Breast epithelium (tissue), 4 donors: ENCODE measurements around the gene ASTN2. TPM values are rescaled to one million over a fixed set of nuclear protein-coding genes. Genes with fewer than 3 reads are reported as not detected.

ENCODE experiments used
- DNase-seq, 2 donors: peaks; one replicate each; pipeline ENCODE4 v3.0.0-alpha.2; 2019; ENCODE audit warnings: low spot score in 2 of 2
- H3K27ac ChIP-seq, 2 donors: fragments of 200-600 bp; sonication (generic) in 1 of 2; one replicate each; pipeline ENCODE4 v1.5.1; 2016 to 2019; ENCODE audit warnings: mild to moderate bottlenecking in 1 of 2
- H3K27me3 ChIP-seq, 2 donors: fragments of 200-600 bp; sonication (generic) in 1 of 2; one replicate each; pipeline versions ENCODE4 v1.5.1 to v1.6.0; 2017 to 2019; ENCODE audit warnings: control low read depth in 1 of 2, mild to moderate bottlenecking in 1 of 2
- H3K36me3 ChIP-seq: fragments of 200-600 bp; one replicate; pipeline ENCODE4 v1.5.1; 2019
- H3K4me1 ChIP-seq, 2 donors: fragments of 200-600 bp; sonication (generic); one replicate each; pipeline ENCODE4 v1.5.1; 2016 to 2019; ENCODE audit warnings: control low read depth in 1 of 2
- H3K4me3 ChIP-seq, 3 donors: fragments of 200-600 bp; sonication (generic); 1 replicate in 2 of 3; 2 replicates in 1 of 3; pipeline ENCODE4 v1.5.1; 2016 to 2019; ENCODE audit warnings: mild to moderate bottlenecking in 3 of 3, moderate library complexity in 2 of 3
- H3K9me3 ChIP-seq, 2 donors: fragments of 200-600 bp; sonication (generic) in 1 of 2; one replicate each; pipeline ENCODE4 v1.5.1; 2016 to 2019; ENCODE audit warnings: control low read depth in 1 of 2
- POLR2A ChIP-seq: fragments of 450-650 bp; IDR thresholded peaks from one replicate; pipeline ENCODE4 v1.6.1; 2016; ENCODE audit warnings: antibody characterized with exemption, mild to moderate bottlenecking, moderate library complexity
- POLR2AphosphoS5 ChIP-seq, 3 donors: sonication (generic); formaldehyde crosslinking; IDR thresholded peaks; one replicate each; pipeline ENCODE4 v1.6.1; 2017; ENCODE audit warnings: antibody characterized with exemption in 3 of 3
- intact Hi-C: fragments of 100-400 bp; cut with DNase I; formaldehyde crosslinking; loops from one replicate; pipeline ENCODE4 v1.15.1; 2023; ENCODE audit warnings: low total_unique reads
- total RNA-seq, 3 donors: library from RNA; depleted of rRNA; stranded (reverse); fragments of >200 nt; gene quantifications; one replicate each; pipeline ENCODE4 v1.1.0, GENCODE V29; 2016
- TF ChIP-seq, protein P1 (sequence below), 3 donors: fragments of 450-650 bp; IDR thresholded peaks; one replicate each; pipeline ENCODE4 v1.5.1; 2016 to 2017; ENCODE audit warnings: antibody characterized with exemption in 3 of 3, mild to moderate bottlenecking in 3 of 3, moderate library complexity in 3 of 3

Gene ASTN2
- total RNA-seq, 3 donors from 2014 or later, result 9.1 to 13.8 (median 9.8) TPM

DNA sequence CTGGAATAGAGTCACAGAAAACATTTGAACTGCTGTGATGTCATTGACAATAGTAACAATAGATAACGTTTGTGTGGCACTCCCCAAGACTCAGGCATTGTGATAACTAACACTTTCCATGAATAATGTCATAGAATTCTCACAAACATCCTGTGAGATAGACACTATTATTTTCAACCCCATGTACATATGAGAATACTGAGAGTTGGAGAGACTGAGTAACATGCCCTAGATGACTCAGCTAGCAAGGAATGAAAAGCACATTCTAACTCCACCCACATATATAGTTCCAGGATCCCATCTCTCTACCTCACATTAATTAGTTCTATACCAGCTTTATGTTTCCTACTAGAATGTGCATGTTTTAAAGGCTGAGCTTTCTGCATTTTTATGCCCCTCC is 71.4 kb downstream of the ASTN2 start:
- Histone ChIP-seq H3K27ac (no peak overlapping the region), H3K9me3 (no peaks in the 10 kb centered on the region), H3K4me3 (no peak overlapping the region), H3K36me3 (no peaks in the 10 kb centered on the region), H3K4me1 (no peaks in the 10 kb centered on the region), H3K27me3 (no peaks in the 10 kb centered on the region)
- intact Hi-C loops, result no loop called here
- TF ChIP-seq, protein P1, sequence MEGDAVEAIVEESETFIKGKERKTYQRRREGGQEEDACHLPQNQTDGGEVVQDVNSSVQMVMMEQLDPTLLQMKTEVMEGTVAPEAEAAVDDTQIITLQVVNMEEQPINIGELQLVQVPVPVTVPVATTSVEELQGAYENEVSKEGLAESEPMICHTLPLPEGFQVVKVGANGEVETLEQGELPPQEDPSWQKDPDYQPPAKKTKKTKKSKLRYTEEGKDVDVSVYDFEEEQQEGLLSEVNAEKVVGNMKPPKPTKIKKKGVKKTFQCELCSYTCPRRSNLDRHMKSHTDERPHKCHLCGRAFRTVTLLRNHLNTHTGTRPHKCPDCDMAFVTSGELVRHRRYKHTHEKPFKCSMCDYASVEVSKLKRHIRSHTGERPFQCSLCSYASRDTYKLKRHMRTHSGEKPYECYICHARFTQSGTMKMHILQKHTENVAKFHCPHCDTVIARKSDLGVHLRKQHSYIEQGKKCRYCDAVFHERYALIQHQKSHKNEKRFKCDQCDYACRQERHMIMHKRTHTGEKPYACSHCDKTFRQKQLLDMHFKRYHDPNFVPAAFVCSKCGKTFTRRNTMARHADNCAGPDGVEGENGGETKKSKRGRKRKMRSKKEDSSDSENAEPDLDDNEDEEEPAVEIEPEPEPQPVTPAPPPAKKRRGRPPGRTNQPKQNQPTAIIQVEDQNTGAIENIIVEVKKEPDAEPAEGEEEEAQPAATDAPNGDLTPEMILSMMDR (IDR thresholded peaks at IDR 0.05), result no peak
- no peak for TF ChIP-seq POLR2A
- no peak for TF ChIP-seq POLR2AphosphoS5 (IDR thresholded peaks at IDR 0.05)
- DNase-seq, result no peak

DNA sequence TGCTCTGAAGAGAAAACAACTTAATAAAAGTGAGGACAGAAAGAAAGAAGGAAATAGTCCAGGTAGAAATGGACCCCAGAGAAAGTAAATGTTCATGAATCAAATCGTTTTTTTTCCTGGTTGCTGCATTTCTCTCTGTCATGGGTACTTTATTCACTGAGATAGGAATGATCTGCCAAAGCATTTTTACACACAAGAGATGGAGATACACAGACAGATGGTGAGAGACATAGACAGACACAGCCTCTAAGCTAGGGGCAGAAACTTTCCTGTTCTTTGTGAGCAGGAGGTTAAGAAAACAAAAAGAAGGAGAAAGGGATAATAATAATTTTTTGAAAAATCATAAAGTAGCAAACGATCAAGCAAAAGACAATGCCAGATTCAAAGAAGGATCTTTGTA is 73.7 kb downstream of the ASTN2 start:
- DNase-seq, result no peak
- Histone ChIP-seq H3K36me3 (no peaks in the 10 kb centered on the region), H3K27me3 (no peaks in the 10 kb centered on the region), H3K4me3 (no peak overlapping the region), H3K27ac (no peak overlapping the region), H3K9me3 (no peaks in the 10 kb centered on the region), H3K4me1 (no peaks in the 10 kb centered on the region)
- intact Hi-C loops, result no loop called here
- TF ChIP-seq POLR2A, result no peak
- TF ChIP-seq, protein P1 (IDR thresholded peaks at IDR 0.05), result no peak
- no peak for TF ChIP-seq POLR2AphosphoS5 (IDR thresholded peaks at IDR 0.05)

GRCh38 chr9:117340422-117340821 is 74.4 kb downstream of the ASTN2 start:
- Histone ChIP-seq H3K27me3 (no peaks in the 10 kb centered on the region), H3K9me3 (no peaks in the 10 kb centered on the region), H3K4me3 (no peak overlapping the region), H3K4me1 (no peaks in the 10 kb centered on the region), H3K36me3 (no peaks in the 10 kb centered on the region), H3K27ac (no peak overlapping the region)
- no peak for DNase-seq
- intact Hi-C loops, result no loop called here
- TF ChIP-seq, protein P1 (IDR thresholded peaks at IDR 0.05), result no peak
- TF ChIP-seq POLR2A (no peak), POLR2AphosphoS5 (IDR thresholded peaks at IDR 0.05) (no peak)

DNA sequence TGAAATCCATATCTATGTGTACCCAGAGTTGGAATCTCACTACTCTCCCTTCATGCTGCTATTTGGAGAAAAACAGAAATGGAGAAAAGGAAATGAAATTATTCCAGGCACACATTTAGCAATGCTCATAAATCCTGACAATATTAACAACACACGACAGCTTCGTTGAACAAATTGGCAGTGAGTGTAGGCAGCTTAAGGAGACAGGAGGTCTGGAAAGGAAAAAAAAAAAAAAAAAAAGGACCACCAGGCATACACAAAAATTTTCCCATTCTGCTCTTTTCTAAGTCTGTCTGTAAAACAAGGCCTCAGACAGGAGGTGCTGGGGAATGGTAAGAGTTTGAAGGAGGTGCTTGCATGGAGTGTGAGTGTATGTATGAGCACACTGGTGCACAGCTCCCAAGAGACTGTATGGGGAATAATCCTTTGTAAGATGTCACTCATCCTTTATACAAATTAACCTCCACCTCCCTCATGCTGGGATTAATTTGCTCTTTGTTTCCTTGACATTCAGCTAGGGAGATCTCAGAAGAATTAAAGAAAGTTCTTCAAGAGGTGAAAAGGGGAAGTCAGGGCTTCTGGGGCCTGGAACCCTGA is 78.9 kb downstream of the ASTN2 start:
- H3K4me1 ChIP-seq, result no peaks in the 10 kb centered on the region
- intact Hi-C loops, result no loop called here
- H3K4me3 ChIP-seq, result no peak overlapping the region
- TF ChIP-seq, protein P1 (IDR thresholded peaks at IDR 0.05), result no peak
- TF ChIP-seq POLR2AphosphoS5 (IDR thresholded peaks at IDR 0.05) (no peak), POLR2A (no peak)
- no peak overlapping the region for H3K27ac ChIP-seq
- H3K36me3 ChIP-seq, result no peaks in the 10 kb centered on the region
- H3K27me3 ChIP-seq, result no peaks in the 10 kb centered on the region
- no peak for DNase-seq
- no peaks in the 10 kb centered on the region for H3K9me3 ChIP-seq

DNA sequence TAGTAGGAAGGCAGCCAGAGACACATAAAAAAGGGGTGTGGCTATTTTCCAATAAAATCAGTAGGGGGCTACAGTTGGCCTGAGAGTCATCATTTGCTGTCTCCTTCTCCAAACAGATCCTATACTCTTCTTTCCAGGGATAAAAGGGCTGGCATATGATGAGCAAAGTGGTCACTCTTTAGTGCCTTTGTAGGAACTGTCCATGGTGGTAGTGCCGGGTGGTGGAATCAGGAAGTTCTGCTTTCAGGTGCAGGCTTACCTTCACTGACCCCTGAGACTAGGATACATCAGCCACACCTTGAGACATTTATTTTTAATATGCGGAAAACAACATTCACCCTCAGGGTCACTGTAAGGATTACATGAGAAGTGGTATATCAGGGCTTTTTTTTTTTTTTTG is 80.8 kb downstream of the ASTN2 start:
- intact Hi-C loops, result no loop called here
- Histone ChIP-seq H3K4me1 (no peaks in the 10 kb centered on the region), H3K27me3 (no peaks in the 10 kb centered on the region), H3K36me3 (no peaks in the 10 kb centered on the region), H3K9me3 (no peaks in the 10 kb centered on the region), H3K4me3 (no peak overlapping the region), H3K27ac (no peak overlapping the region)
- TF ChIP-seq, protein P1 (IDR thresholded peaks at IDR 0.05), result no peak
- no peak for DNase-seq
